Ishikawa (cell line): ENCODE data around the gene TMEM51.

Experiments used
- NFIC ChIP-seq: IDR thresholded peaks from 2 replicates; pipeline ENCODE4 v1.6.1; 2012
- TF ChIP-seq, protein P1 (sequence below): IDR thresholded peaks from 2 replicates; pipeline ENCODE4 v1.6.1; 2012; ENCODE audit warnings: low read depth, mild to moderate bottlenecking
- TF ChIP-seq, protein P2 (sequence below): IDR thresholded peaks from 2 replicates; pipeline ENCODE4 v1.6.1; 2012

DNA sequence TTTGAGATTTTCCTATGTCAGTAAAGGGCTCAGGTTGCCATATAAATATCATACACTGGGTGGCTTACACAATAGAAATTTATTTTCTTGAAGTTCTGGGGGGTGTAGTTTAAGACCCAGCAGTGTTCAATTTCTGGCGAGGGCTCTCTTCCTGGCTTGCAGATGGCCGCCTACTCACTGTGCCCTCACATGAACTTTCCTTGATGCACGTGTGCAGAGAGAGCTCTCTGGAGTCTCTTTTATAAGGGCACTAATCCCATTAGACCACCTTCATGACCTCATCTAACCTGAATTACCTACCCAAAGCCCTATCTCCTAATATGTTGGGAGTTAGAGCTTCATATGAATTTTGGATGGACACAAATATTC, 21.1 kb downstream of the TMEM51 start:
- TF ChIP-seq, protein P1, sequence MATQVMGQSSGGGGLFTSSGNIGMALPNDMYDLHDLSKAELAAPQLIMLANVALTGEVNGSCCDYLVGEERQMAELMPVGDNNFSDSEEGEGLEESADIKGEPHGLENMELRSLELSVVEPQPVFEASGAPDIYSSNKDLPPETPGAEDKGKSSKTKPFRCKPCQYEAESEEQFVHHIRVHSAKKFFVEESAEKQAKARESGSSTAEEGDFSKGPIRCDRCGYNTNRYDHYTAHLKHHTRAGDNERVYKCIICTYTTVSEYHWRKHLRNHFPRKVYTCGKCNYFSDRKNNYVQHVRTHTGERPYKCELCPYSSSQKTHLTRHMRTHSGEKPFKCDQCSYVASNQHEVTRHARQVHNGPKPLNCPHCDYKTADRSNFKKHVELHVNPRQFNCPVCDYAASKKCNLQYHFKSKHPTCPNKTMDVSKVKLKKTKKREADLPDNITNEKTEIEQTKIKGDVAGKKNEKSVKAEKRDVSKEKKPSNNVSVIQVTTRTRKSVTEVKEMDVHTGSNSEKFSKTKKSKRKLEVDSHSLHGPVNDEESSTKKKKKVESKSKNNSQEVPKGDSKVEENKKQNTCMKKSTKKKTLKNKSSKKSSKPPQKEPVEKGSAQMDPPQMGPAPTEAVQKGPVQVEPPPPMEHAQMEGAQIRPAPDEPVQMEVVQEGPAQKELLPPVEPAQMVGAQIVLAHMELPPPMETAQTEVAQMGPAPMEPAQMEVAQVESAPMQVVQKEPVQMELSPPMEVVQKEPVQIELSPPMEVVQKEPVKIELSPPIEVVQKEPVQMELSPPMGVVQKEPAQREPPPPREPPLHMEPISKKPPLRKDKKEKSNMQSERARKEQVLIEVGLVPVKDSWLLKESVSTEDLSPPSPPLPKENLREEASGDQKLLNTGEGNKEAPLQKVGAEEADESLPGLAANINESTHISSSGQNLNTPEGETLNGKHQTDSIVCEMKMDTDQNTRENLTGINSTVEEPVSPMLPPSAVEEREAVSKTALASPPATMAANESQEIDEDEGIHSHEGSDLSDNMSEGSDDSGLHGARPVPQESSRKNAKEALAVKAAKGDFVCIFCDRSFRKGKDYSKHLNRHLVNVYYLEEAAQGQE, result no peak
- TF ChIP-seq, protein P2, sequence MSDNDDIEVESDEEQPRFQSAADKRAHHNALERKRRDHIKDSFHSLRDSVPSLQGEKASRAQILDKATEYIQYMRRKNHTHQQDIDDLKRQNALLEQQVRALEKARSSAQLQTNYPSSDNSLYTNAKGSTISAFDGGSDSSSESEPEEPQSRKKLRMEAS, result no peak
- TF ChIP-seq NFIC, result no peak
